Renal cortical epithelial cell (primary cell): ENCODE measurements around the gene RAB37. TPM values are rescaled to one million over a fixed set of nuclear protein-coding genes. Genes with fewer than 3 reads are reported as not detected.
A peak's percentile ranks its signal among the peaks of the same experiment; 100 is the strongest.

Experiments used
- DNase-seq: peaks from one replicate; pipeline ENCODE4 v3.0.0-alpha.2; 2011; ENCODE audit warnings: low read depth
- total RNA-seq: library from RNA; depleted of rRNA; stranded (reverse); fragments of >200 nt; gene quantifications from 2 replicates; pipeline ENCODE4 v1.2.3, GENCODE V29; 2014

The RAB37 gene
- total RNA-seq, 1 donor from 2014 or later: 0.20 TPM

DNA sequence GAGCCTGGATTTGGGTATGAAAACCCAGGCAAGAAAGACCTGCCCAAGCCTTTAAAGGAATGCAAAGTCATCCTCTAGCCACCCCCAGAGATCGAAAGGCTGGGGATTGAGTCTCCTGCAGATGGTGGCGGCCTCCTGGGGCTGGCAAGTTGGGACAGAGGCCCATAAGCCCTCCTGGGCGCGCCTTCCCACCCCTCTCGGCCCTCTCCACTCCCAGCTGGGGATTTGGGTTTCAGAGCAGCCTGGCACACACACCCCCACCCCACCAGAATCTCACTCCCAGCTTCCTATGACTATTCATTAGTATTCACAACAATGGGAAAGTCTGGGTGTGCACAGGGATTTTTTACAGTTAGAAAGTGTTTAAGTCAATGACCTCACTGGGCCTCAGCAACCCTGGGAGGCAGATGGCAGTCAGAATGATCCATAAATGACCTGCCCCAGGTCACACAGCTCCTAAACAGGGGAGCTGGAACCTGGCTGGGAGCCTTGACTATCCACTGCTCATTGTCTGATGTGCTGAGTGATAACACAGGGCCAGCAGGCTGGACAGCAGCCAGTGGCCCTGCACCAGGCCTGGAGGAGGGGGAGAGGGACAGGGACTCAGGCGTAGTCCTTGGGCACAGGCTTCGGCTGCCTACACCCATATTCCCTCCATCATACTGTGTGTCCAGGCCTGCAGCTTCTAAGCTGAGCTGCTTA is 23.5 kb downstream of the RAB37 start:
- DNase-seq: no peak

DNA sequence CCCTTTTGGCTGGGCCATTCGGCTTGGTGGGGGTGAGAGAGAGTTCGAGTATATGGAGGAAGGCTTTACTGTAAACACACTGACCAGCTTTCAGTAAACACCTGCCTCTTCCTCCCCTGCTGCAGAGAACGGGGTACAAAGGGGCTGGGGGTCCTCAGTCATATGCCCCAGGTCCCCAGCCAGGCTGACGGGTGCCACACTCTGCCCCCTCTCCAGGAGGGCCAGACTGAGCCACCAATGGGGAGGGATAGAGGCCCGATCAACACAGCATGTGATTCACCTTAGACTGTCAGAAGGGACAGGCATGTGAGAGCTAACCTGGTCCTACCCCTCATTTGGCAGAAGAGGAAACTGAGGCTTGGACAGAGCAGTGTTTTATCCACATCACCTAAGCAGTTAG is 24.4 kb downstream of the RAB37 start:
- DNase-seq: no peak

DNA sequence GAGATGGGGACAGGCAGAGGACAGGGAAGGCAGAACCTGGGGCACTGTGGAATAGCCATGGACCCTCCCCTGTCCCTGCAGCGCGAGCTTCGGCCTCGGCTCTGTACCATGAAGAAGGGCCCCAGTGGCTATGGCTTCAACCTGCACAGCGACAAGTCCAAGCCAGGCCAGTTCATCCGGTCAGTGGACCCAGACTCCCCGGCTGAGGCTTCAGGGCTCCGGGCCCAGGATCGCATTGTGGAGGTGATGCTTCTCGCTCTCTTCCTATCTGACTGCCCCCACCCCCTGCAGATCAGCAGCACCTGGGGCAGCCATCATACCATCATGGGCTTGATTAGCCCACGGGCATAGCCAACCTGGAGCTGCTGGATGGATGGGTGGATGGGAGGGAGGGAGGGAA is 24.9 kb downstream of the RAB37 start:
- no peak for DNase-seq

DNA sequence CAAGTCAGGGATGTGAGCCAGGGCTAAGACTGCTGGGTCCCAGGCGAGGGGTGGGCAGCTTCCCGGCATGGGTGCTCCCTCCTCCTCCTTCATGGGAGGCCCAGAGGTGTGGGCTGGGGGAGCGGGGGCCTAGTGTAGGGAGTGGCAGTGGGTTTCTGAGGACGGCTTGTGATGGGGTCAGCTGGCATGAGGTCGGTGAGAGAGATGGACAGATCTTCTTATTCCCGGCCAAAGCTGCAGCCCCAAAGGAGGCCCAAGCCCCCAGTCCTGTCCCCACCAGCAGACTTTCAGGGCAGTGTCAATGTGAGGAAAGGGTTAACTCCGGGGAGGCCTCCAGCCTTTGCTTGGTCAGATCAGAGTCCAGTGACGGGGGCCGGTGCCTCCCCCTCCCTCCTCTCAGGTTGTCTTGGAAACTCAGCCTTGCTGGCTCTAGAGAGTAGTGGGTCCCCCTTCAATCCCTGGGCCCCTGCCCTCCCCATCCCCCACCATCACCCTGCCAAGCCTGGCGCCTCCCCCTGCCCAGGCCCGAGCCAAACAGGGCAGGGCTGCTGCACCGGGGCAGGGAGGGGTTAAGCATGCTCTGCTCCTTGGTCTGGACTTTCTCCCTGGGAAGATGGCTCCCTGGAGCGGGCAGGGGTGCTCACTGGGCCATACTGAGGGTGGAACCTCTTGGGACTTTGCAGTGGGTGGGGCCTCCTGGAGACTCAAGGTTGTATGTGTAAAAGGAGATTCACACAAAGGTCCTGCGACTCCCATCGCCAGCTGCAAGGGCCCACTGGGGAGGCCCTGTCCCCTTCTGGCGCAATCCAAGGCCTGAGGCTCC is 26.7 kb downstream of the RAB37 start:
- DNase-seq: no peak

DNA sequence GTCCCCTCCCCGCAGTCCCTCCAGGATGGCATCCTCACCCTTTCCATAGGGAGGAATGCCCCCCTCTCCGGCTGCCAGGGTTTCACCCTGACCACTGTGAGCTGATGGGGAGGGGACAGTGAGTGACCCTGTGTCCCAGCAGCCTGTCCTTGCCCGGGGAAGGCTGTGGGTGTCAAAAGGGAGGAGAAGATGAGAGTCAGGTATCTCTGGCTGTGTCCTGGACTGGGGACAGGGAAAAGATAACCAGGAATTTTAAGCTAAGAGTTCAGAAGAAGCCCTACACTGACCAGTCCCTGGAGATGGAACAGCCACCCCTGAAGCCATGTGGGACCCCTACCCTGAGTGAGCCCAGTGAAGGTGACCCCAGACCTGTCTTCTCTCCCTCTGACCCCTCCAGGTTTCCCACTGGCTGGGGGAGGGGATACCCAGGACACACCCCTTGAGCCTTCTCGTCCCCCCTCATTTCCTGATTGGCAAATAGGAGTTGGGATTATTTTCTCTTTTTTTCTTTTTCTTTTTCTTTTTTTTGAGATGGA is 27.8 kb downstream of the RAB37 start:
- no peak for DNase-seq

DNA sequence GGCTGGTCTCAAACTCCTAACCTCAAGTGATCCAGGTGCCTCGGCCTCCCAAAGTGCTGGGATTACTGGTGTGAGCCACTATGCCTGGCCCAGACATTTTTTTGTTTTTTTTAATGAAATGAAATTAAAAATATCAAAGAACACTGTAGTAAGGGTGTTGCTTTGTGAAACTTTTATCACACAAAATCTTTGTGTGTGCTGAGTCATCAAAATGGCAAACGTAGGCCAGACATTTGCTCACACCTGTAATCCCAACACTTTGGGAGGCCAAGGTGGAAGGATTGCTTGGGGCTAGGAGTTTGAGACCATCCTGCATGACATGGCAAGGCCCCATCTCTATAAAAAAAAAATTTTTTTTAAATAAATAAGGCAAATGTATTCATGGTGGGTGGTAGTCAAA is 29.4 kb downstream of the RAB37 start:
- DNase-seq: no peak

DNA sequence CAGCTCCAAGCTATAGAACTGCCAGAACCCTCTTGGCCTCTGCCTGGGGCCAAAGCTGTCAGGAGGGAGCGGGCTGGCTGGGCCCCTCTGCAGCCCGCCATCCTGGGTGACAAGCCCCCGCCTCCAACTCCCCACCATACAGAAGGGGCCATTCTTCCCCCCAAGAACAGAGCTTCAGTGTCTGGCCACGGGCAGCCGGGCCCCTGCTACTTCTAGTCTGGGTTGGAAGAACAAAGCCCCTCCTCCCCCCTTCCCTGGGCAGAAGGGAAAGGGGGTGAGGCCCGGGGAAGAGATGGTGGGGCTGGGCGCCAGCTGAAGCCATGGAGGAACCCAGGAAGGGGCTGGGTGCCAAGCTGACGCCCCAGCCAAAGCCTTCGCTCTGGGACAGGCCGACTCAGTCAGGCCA is 30.1 kb downstream of the RAB37 start:
- no peak for DNase-seq

DNA sequence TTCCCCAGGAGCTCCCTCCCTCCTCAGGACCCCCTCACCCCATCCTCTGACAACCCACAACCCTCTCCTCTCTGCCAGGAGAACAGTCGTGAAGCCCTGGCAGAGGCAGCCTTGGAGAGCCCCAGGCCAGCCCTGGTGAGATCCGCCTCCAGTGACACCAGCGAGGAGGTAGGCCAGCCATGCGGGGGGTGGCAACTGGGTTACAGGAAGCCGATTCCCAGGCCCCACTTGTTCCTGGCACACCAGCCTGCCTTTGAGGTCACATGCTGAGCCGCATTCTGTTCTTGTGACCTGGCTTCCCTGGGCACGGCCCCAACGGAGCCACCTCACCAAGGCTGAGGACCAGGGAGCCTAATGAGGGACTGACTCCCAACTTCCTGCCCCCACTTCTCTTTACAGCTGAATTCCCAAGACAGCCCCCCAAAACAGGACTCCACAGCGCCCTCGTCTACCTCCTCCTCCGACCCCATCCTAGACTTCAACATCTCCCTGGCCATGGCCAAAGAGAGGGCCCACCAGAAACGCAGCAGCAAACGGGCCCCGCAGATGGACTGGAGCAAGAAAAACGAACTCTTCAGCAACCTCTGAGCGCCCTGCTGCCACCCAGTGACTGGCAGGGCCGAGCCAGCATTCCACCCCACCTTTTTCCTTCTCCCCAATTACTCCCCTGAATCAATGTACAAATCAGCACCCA is 31.2 kb downstream of the RAB37 start:
- DNase-seq: peak; percentile 64

DNA sequence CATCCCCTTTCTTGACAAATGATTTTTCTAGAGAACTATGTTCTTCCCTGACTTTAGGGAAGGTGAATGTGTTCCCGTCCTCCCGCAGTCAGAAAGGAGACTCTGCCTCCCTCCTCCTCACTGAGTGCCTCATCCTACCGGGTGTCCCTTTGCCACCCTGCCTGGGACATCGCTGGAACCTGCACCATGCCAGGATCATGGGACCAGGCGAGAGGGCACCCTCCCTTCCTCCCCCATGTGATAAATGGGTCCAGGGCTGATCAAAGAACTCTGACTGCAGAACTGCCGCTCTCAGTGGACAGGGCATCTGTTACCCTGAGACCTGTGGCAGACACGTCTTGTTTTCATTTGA is 31.7 kb downstream of the RAB37 start:
- DNase-seq: no peak

DNA sequence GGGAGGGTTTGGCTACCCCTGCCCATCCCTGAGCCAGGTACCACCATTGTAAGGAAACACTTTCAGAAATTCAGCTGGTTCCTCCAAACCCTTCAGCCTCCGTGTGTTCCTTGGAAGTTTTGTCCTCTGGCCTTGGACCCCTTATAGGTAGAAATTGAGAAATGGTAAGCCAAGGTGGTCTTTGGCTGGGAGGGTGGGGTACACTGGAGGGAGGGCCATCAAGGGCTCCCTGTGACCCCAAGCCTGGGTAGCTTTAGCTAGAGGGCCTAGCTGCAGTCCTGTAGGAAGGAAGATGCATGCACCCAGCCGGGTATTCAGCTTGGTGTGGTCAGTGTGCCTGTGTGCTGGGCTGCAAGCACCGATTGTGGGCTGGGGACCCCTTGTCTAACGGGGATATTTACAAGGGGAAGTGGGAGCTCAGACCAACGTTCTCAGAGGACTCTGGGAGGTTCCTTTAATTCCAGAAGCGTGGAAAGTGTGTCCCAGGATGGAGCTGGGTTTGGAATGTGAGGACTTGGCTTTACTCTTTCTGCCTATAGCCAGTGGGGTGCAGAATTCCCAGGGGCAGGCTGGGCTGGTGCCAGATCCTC is 32.3 kb downstream of the RAB37 start:
- no peak for DNase-seq

DNA sequence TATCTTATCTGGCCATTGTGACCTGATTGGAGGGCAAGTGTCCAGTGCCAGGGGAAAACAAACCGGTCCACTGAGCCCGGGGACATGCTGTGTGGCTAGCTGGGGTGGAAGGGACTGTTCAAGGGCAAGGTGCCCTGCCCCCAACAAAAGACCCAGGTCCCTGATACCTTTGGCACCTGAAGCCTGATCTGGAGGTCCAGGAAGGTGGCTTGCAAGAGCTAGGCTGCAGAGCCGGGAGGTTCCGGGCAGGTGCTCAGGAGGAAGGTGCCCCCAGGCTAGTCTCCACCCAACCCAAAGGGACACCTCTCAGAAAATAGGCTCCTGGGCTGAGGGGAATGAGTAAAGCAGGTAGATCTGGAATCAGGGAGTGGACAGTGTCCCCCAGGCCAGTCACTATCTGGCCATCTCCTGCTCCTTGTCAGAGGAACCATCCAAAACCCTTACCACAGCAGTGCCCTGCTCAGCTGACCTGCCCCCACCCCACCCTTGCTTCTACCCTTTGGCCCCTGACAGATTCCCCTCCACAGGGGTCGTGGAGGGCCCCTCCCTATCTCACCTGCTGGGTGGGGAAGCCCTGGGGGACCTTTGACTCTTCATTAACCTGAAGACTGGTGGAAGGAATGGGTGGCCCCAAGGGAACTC is 32.9 kb downstream of the RAB37 start:
- DNase-seq: no peak

DNA sequence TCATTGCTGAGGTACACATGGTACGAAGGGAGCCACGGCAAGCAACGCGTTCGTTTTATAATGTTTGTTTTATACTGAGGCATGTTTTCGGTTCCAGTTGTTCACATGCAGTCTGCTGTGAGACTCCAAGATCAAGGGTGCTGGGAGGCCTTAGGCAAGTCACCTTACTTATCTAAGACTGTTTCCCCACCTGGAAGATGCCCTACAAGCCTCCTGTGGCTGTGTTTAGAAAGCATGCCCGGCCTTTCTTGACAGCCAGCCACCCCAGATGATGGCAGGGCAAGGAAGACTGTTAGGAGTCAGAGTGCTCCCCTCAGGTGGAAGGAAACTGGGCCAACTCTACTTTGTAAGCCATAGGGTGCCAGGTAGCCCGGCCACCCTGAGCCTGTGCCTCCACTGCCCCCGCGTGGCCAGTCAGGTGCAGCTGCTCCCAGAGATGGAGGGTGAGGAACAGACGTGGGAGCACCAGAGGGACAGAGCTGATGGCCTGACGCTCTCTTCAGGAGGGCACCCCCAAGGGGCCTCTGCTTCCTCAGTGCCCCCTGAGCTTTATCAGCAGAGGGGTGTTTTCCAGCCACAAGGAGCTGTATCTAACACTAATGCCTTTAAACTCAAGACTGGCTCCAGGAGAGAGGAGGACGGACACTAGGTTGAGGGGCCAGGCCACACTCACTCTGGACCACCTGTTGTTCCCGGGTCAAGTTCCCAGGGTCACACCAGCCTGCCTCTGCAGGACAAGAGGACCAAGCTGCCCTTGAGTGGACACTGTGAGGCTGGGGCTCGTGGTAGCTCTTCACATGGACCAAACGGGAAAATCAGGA is 33.7 kb downstream of the RAB37 start:
- peak; percentile 44 for DNase-seq

DNA sequence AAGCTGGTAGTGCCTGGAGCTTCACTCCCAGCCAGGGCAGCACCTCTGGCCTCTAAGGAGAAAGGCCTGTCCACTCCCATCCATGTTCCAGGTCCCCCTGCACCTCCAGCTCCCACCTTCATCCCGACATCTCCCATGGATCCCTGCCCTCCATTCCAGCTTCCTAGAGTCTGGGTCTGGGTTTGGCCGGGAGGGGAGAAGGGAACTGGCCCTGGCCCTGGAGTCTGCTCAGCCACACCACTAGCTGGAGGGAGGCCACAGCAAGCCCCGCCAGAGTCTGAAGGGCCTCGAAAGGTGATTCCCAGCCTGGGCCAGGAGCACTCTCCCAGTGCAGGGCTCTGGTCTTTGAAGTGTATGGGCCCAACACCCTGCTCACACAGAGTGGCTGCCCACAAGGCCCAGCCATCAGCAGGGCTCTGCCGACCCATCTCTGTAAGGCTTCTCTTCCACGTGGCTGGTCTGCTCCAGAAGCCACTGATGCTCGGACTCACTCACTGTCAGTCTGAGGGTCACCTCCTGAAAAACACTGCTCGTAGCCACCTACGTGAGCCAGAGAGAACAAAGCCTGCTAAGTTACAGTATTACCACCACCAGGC is 34.4 kb downstream of the RAB37 start:
- DNase-seq: no peak

DNA sequence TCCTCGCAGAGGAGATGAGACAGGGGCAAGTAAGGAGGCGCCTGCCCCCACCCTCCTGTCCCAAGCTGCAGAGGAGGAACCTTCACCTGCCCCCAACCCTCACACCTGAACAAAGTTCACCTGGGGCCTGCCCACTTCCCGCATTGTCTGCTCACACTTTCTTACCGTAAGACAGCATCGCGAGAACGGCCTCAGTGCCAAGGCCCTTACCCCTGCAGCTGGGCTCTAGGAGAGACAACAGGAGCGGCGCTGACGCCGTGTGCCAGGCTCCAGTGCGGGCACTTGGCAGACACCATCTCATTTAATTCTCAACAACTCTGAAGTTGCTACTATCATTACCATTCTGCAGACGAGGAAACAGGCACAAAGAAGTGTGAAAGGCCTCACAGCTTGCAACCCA is 35.0 kb downstream of the RAB37 start:
- no peak for DNase-seq

DNA sequence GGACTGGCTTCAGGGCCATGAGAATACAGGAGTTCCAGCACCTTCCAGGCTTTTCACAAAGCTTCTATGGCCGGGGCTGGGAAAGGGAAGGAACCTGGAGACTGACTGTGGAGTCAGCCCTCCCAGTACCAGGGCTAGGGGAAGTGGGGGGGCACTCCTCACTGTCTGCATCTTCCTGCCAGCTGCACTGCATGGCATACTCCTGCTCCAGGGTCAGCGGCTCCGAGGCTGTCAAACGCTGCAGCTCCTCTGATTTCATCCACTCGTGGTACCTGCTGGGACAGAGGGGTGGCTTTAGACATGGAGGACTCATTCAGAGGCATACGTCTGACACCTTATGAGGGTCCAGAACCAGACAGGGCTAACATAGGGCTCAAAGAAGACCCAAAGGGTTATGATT is 36.4 kb downstream of the RAB37 start:
- no peak for DNase-seq

DNA sequence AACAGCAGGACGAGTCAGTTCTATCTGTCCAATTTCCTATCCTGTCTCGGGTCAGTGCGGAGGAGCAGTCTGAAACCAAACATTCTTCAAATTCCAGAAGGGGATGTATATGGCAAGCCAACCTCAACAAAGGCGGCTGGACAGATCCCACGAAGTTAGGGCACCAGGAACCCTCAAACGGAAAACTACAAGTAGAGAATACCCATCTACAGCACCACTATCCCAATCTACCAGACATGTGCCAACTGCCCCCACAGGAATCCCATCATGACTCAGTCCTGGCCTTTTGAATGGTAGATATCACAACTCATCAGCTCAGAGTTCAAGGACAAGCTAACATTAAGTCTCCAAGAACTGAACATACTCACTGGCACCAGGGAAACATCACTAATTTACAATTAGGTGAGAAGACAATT is 36.8 kb downstream of the RAB37 start:
- DNase-seq: peak; percentile 30

DNA sequence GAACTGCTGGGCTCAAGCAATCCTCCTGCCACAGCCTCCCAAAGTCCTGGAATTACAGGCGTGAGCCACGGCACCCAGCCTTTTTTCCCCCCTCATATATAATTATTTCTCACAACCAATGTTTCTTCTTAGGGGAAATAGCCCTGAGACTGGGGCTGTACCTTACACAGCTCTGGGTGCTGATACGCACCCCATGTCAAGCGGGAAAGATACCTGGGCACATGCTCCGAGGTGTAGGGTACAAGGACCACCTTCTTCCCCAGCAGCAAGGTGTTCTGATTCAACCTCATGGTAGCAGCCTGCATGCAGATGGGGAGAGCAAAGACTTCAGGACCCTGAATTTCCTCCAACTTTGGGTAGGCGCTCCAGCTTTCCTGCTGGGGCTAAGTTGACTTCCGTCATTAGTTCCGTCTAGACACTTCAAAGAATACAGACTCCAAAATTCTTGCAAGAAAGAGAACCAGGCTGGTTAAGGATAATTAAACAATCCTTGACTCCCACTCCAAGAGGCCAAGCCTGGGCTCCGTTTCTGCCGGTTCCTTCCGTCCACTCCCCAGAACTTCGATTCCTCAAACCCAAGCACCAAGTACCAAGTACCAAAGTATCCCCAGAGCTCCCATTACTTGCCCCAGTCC is 38.5 kb downstream of the RAB37 start:
- no peak for DNase-seq

DNA sequence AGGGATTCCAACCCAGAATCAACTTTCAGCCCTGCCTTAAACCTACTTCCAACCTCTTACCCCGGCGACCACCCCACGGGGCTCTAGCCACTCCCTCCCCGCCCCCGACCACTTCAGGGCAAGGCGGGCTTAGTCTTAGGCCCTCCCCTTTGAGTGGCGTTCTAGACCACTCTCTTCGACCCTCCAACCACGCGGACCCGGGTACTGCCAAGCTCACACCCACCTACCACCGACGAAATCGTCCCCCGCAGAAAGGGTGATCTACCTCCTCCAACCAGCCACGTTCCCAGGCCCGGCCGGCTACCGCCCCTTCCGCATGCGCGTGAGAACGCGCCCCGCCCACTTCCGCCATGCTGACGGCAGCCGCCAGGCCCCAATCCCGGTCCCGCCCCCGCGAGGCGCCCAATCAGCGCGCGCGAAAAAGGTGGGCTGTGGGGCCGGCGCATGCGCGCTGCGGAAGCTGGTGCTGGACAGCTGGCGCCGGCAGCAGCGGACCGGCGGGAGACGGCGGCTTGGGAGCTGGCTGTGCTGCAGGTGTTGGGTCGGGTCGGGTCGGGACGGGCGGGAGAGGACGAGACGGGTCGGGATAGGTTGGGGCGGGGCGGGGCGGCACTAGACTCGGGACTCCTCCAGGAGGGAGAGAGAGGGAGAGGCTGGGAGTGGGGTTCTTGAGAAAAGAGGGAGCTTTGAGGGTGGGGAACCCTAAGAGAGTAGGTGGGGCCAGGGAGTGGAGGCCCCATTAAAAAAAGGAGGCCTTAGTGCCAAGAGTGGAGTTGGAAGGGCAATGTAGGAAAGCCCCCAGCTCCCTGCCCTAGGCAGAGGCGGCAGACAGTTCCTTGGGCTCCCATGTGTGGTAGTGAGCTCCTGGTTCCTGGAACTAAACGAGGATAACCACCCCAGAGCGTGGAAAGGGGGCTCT is 39.2 kb downstream of the RAB37 start, which contains the start of gene NAT9:
Gene NAT9, minus strand, starts transcription at position 302 of the 919 bp plus-strand sequence. CDS start 647 bp downstream, outside the sequence.
- peak; percentile 81 for DNase-seq

DNA sequence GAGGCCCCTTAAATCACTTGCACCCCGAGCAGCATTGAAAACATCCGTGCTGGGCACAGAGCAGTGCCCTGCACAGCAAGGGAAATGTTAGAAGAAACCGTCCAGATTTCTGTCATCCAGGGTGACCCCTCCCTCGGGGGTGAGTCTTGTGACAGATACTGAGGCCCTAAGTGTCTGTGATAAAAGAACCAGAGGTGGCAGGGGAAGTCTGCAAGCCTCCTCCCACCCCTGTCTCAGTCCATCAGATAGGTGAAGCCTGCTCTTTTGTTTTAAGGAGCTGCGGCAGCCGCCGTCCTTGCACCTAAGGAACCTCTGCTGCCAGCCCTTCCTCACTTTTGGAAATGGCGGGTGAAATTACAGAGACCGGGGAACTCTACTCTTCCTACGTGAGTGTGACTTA is 39.9 kb downstream of the RAB37 start:
- DNase-seq: no peak
